Mucosa of descending colon (tissue), 3 donors: ENCODE results near the gene BCAR3. TPM values are rescaled to one million over a fixed set of nuclear protein-coding genes. Genes with fewer than 3 reads are reported as not detected.

Experiments
- ATAC-seq: fragments of 200-7000 bp; cut with Tn5 transposase; one replicate; pipeline ENCODE4 v1.9.1; 2020; ENCODE audit warnings: mild to moderate bottlenecking, moderate library complexity
- DNase-seq, 3 donors: peaks; one replicate each; pipeline ENCODE4 v3.0.0-alpha.2; 2020
- H3K36me3 ChIP-seq: fragments of 200-600 bp; one replicate; pipeline ENCODE4 v1.8.0; 2021; ENCODE audit warnings: low read depth, mild to moderate bottlenecking
- H3K4me1 ChIP-seq: fragments of 200-600 bp; one replicate; pipeline ENCODE4 v1.8.0; 2021; ENCODE audit warnings: low read depth, mild to moderate bottlenecking
- H3K4me3 ChIP-seq: fragments of 200-600 bp; one replicate; pipeline ENCODE4 v1.8.0; 2021; ENCODE audit warnings: mild to moderate bottlenecking
- H3K9me3 ChIP-seq: fragments of 200-600 bp; one replicate; pipeline ENCODE4 v1.8.0; 2021; ENCODE audit warnings: mild to moderate bottlenecking
- intact Hi-C, 2 donors: fragments of 100-400 bp; cut with DNase I in 1 of 2; cut with micrococcal nuclease in 1 of 2; formaldehyde crosslinking; loops; one replicate each; pipeline versions ENCODE4 v1.11.0 to v1.11.1; 2022; cut with DNase I, micrococcal nuclease
- total RNA-seq, 3 donors: library from RNA; stranded (reverse); fragmentation: NEBNext Ultra II Directional in 2 of 3; extraction: Animal tissue kit (Norgen Biotek cat#: 25700) in 2 of 3; gene quantifications; one replicate each; pipeline versions ENCODE4 v1.2.1 to v1.2.4, GENCODE V29; 2021 to 2023
- TF ChIP-seq, protein P1 (sequence below): fragments of 200-600 bp; IDR thresholded peaks from one replicate; pipeline ENCODE4 v1.8.0; 2022; ENCODE audit warnings: antibody characterized with exemption, mild to moderate bottlenecking
- donor health status: DM: no; HTN: no; CAD: no; lungs with moderate emphysema.
- donor health status: DM: no; HTN: no; CAD: no.
- donor health status: DM: no; HTN: yes; CAD: no.

The BCAR3 gene
- total RNA-seq, 3 donors from 2014 or later = 37.2 to 73.7 (median 54.3) TPM

DNA sequence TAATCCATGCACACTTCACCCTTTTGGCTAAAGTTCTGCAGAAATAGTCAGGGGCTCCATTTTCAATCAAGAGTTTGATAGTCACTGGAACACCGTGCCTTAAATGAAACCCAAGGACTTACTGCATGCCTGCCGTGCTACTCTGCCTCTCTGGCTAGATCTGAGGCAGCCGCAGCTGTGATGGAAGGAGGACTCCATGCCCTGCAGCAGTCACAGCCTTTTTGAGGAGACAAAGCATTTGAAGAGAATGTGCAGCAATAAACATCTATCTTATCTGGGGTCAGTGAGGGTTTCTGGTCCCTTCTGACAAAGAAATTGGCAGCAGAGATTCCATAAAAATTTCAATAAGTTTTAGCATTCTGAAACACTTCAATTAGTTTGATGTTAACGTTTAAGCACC lies 78.0 kb downstream of the BCAR3 start:
- intact Hi-C loops = loop anchor here in 1 of 2 donors (10.0 kb wide), 1 partner anchor 159 kb away; the partner anchor contains the start of gene FNBP1L
- TF ChIP-seq, protein P1, sequence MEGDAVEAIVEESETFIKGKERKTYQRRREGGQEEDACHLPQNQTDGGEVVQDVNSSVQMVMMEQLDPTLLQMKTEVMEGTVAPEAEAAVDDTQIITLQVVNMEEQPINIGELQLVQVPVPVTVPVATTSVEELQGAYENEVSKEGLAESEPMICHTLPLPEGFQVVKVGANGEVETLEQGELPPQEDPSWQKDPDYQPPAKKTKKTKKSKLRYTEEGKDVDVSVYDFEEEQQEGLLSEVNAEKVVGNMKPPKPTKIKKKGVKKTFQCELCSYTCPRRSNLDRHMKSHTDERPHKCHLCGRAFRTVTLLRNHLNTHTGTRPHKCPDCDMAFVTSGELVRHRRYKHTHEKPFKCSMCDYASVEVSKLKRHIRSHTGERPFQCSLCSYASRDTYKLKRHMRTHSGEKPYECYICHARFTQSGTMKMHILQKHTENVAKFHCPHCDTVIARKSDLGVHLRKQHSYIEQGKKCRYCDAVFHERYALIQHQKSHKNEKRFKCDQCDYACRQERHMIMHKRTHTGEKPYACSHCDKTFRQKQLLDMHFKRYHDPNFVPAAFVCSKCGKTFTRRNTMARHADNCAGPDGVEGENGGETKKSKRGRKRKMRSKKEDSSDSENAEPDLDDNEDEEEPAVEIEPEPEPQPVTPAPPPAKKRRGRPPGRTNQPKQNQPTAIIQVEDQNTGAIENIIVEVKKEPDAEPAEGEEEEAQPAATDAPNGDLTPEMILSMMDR = no peak
- no peaks in the 10 kb centered on the region for H3K4me1 ChIP-seq
- H3K36me3 ChIP-seq = no peaks in the 10 kb centered on the region
- H3K9me3 ChIP-seq = no peaks in the 10 kb centered on the region
- no peak overlapping the region for H3K4me3 ChIP-seq
- ATAC-seq = no peak
- no peak for DNase-seq

DNA sequence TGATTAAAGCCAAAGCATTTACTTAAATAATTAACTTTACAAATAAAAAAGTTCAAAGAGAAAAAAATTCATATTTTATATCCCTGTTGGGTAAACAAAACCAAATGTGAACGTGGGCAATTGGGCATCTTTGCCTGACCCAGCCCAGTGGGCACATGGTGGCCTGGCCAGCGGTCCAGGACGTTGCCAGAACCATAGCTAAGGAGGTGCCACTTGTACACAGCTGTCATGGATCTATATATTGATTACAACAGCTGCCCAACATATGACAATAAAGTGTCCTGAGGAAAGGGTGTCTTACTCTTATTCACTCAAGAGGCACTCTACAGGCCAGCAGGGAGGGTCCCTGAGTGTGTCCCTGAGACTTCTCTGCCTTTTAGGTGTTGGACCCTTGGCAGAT lies 78.5 kb downstream of the BCAR3 start:
- intact Hi-C loops = loop anchor here in 1 of 2 donors (10.0 kb wide), 1 partner anchor 158 kb away; the partner anchor contains the start of gene FNBP1L
- TF ChIP-seq, protein P1 = no peak
- no peaks in the 10 kb centered on the region for H3K36me3 ChIP-seq
- no peaks in the 10 kb centered on the region for H3K9me3 ChIP-seq
- H3K4me1 ChIP-seq = no peaks in the 10 kb centered on the region
- ATAC-seq (no peak), DNase-seq (no peak)
- H3K4me3 ChIP-seq = no peak overlapping the region

DNA sequence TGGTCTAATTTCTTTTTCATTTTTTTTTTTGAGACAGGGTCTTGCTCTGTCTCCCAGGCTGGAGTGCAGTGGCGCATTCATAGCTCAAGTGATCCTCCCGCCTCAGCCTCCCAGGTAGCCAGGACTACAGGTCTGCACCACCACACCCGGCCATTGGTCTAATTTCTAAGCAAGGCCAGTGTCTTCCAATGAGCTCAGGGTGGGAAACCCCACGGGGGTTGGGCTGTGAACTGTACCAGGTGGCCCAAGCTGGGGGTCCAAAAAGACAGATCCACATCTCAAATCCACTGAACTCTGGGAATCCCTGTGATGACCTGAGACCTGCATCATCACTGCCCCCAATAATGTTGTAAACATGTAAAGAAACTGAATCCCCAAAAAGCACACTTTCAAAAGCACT lies 79.5 kb downstream of the BCAR3 start:
- Histone ChIP-seq H3K9me3 (no peaks in the 10 kb centered on the region), H3K36me3 (no peaks in the 10 kb centered on the region), H3K4me1 (no peaks in the 10 kb centered on the region), H3K4me3 (no peak overlapping the region)
- intact Hi-C loops = loop anchor here in 1 of 2 donors (10.0 kb wide), 1 partner anchor 157 kb away; the partner anchor contains the start of gene FNBP1L
- no peak for ATAC-seq
- DNase-seq = no peak
- TF ChIP-seq, protein P1 = no peak

DNA sequence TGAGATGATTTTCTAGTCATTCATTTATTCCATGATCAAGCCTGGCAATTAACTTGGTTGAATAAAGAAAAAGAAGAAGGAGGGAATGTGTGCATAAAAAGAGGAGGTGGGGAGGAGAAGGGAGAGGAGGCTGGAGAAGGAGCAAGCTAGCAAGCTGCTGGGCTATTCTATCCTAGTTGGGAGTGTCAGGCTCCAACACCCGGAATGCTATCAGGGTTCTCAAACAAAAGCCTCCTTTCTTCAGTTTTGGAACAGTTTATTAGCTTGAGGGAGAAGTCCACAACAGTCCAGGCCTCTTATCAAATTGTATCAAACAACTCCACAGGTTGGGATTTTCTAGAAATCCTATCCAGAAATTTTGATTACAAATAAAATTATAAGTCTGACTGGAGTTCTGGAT lies 80.0 kb downstream of the BCAR3 start:
- H3K9me3 ChIP-seq = no peaks in the 10 kb centered on the region
- no peak for DNase-seq
- H3K4me1 ChIP-seq = no peaks in the 10 kb centered on the region
- H3K36me3 ChIP-seq = no peaks in the 10 kb centered on the region
- TF ChIP-seq, protein P1 = no peak
- no peak overlapping the region for H3K4me3 ChIP-seq
- intact Hi-C loops = loop anchor here in 1 of 2 donors (10.0 kb wide), 1 partner anchor 157 kb away; the partner anchor contains the start of gene FNBP1L
- ATAC-seq = no peak

DNA sequence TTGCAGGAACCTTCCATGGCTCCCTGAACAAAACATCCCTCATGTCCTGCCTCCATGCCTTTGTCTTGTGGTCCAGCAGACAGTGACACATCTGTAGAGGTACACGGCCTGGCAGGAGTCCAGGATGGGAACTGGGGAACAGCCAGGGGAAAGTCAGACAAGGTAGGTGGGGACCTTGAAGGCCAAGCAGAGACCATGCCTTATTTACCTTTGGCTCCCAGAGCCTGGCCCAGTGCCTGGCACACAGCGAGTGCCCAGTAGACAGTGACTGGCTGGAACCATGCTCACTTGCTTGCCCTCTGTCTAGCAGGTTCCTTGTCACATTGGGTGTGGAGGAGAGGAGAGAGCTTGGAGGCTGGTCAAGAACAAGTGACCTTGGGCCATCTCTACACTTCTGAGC lies 81.0 kb downstream of the BCAR3 start:
- DNase-seq (peak in 1 of 3 donors; percentile 29), ATAC-seq (peak; percentile 11)
- Histone ChIP-seq H3K4me1 (no peaks in the 10 kb centered on the region), H3K4me3 (no peak overlapping the region), H3K36me3 (no peaks in the 10 kb centered on the region), H3K9me3 (no peaks in the 10 kb centered on the region)
- intact Hi-C loops = loop anchor here in 1 of 2 donors (10.0 kb wide), 1 partner anchor 156 kb away; the partner anchor contains the start of gene FNBP1L
- TF ChIP-seq, protein P1 = no peak

DNA sequence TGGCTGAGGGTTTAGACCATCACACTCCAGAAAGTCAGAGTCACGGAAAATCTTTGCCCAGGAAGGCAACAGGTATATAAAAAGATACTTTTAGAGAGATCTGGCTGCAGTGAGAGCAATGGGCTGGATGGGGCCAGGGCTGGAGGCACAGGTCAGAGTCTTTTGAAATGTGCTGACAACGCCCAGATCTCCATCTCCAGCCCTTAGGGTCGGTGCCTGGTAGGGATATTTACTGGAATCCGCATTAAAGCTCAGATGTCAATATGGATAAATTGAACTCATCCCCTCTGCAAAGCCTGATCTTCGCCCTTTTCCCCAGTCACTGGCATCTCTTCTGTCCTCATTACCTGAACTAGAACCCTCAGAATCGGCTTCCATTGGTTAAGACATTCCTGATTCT lies 82.2 kb downstream of the BCAR3 start:
- Histone ChIP-seq H3K4me3 (no peak overlapping the region), H3K36me3 (no peaks in the 10 kb centered on the region), H3K4me1 (peaks cover under 1% of the 10 kb centered on the region), H3K9me3 (no peaks in the 10 kb centered on the region)
- ATAC-seq = no peak
- intact Hi-C loops = no loop called here
- TF ChIP-seq, protein P1 = no peak
- DNase-seq = no peak
